Heart left ventricle (tissue), 16 donors: Measurements from ENCODE around the gene RGS7. TPM values are rescaled to one million over a fixed set of nuclear protein-coding genes. Genes with fewer than 3 reads are reported as not detected.
"Not testable (repeated sequence)": the region's sequence is repeated elsewhere in the genome, so short reads cannot be mapped to it uniquely, and the experiment has no call there.

Experiments used
- ATAC-seq, 4 donors: fragments of 200-7000 bp; cut with Tn5 transposase; one replicate each; pipeline ENCODE4 v1.9.1; 2020 to 2022; ENCODE audit warnings: moderate library complexity in 4 of 4, mild to moderate bottlenecking in 3 of 4, moderate number of reproducible peaks in 1 of 4
- DNase-seq, 5 donors: peaks; one replicate each; pipeline ENCODE4 v3.0.0-alpha.2; 2020
- H3K27ac ChIP-seq, 12 donors: fragments of 200-600 bp; sonication (generic) in 4 of 12; one replicate each; pipeline versions ENCODE4 v1.5.0 to v1.8.0; 2016 to 2022; ENCODE audit warnings: mild to moderate bottlenecking in 2 of 12
- H3K27me3 ChIP-seq, 9 donors: fragments of 200-600 bp; sonication (generic) in 2 of 9; one replicate each; pipeline versions ENCODE4 v1.5.1 to v1.8.0; 2016 to 2022; ENCODE audit warnings: mild to moderate bottlenecking in 3 of 9
- H3K36me3 ChIP-seq, 9 donors: fragments of 200-600 bp; sonication (generic) in 2 of 9; one replicate each; pipeline versions ENCODE4 v1.5.0 to v1.8.0; 2018 to 2022; ENCODE audit warnings: mild to moderate bottlenecking in 2 of 9
- H3K4me1 ChIP-seq, 12 donors: fragments of 200-600 bp; sonication (generic) in 4 of 12; one replicate each; pipeline versions ENCODE4 v1.5.0 to v1.8.0; 2016 to 2022; ENCODE audit warnings: mild to moderate bottlenecking in 3 of 12
- H3K4me3 ChIP-seq, 12 donors: fragments of 200-600 bp; sonication (generic) in 4 of 12; one replicate each; pipeline versions ENCODE4 v1.5.0 to v1.8.0; 2017 to 2022; ENCODE audit warnings: mild to moderate bottlenecking in 9 of 12, moderate library complexity in 4 of 12
- H3K9me3 ChIP-seq, 12 donors: fragments of 200-600 bp; sonication (generic) in 4 of 12; one replicate each; pipeline versions ENCODE4 v1.5.0 to v1.8.0; 2016 to 2022; ENCODE audit warnings: mild to moderate bottlenecking in 1 of 12
- CTCF ChIP-seq, 12 donors: fragments of 200-600 bp; sonication (generic) in 4 of 12; IDR thresholded peaks; one replicate each; pipeline versions ENCODE4 v1.5.0 to v1.8.0; 2018 to 2022; ENCODE audit warnings: antibody characterized with exemption in 12 of 12, mild to moderate bottlenecking in 5 of 12
- POLR2A ChIP-seq, 2 donors: fragments of 450-650 bp; IDR thresholded peaks; one replicate each; pipeline ENCODE4 v1.6.1; 2017; ENCODE audit warnings: antibody characterized with exemption in 2 of 2, mild to moderate bottlenecking in 2 of 2, moderate library complexity in 2 of 2
- WGBS, 4 donors: extraction: QIAGEN DNeasy Blood & Tissue Kit in 2 of 4; methylation state at CpG; one replicate each; pipeline versions ENCODE4 v1.1.5 to v1.1.7; 2013 to 2018; 5-methylcytosine and 5-hydroxymethylcytosine counted together
- intact Hi-C, 10 donors: fragments of 100-400 bp; cut with DNase I; formaldehyde crosslinking; loops; one replicate each; pipeline versions ENCODE4 v1.11.1 to v1.14.2; 2022
- polyA plus RNA-seq, 2 donors: library from polyadenylated mRNA; stranded (reverse); fragments of 200-250 nt; gene quantifications; one replicate each; pipeline ENCODE4 v1.2.3, GENCODE V29; 2013
- total RNA-seq, 9 donors: library from RNA; depleted of rRNA in 2 of 9; stranded (reverse); fragments of >200 nt in 2 of 9; fragmentation: NEBNext Ultra II Directional in 3 of 9; extraction: Animal tissue kit (Norgen Biotek cat#: 25700) in 3 of 9; gene quantifications; one replicate each; pipeline versions ENCODE4 v1.1.0 to v1.2.4, GENCODE V29; 2016 to 2023
- donor health status: ischemic (EF 13 %, LVEDD 7.1; RV severe dilation, severe dysfunction).
- donor health status: healthy with polysubstance abuse.
- donor health status: DM: no; HTN: yes; CAD: no.
- donor health status: DM: no; HTN: no; CAD: no.
- donor health status: ischemic (EF 25% LVEDD 6.9; RV normal size, moderate dysfunction).
- donor health status: ischemic (EF 25% LVEDD 5.7; RV mildly dilated, moderate dysfunction).
- donor health status: healthy.
- donor health status: DM: yes; HTN: yes; CAD: no.
- donor health status: ischemic (EF 35%, LVEDD 5.7; RV mildly dilated, moderate dysfunction).
- donor health status: nonischemic (EF 11% LVEDD 7.7; RV severe dilation, severe dysfunction).
- donor health status: DM: yes; HTN: yes; CAD: no.
- donor health status: PGD.
- donor health status: ischemic (EF 29% LVEDD 5.4; RV normal size, mild dysfunction).
- donor health status: nonischemic (EF 23%, LVEDD 6.1; RV moderate dilation, normal function).

Gene RGS7
- total and polyA plus RNA-seq, 11 donors = not detected

- TF ChIP-seq POLR2A (IDR thresholded peaks at IDR 0.05) = no peak
- ATAC-seq (no peak), DNase-seq (no peak)
- intact Hi-C loops = no loop called here
- Histone ChIP-seq H3K4me3 (no peak overlapping the region), H3K9me3 (no peaks in the 10 kb centered on the region), H3K36me3 (no peaks in the 10 kb centered on the region), H3K27me3 (no peaks in the 10 kb centered on the region), H3K27ac (no peak overlapping the region), H3K4me1 (no peaks in the 10 kb centered on the region)
- 50 to 63% (median 58%) methylated on average over 2 of the region's 2 CpGs for WGBS, 4 donors
Observed at GRCh38 chr1:240743705-240744104, 613.3 kb downstream of the RGS7 start.

- Histone ChIP-seq H3K27me3 (no peaks in the 10 kb centered on the region), H3K4me3 (no peak overlapping the region), H3K36me3 (no peaks in the 10 kb centered on the region), H3K4me1 (no peaks in the 10 kb centered on the region), H3K9me3 (no peaks in the 10 kb centered on the region), H3K27ac (no peak overlapping the region)
- ATAC-seq (no peak), DNase-seq (no peak)
- 58 to 68% (median 65%) methylated on average over 1 of the region's 1 CpG for whole genome bisulfite sequencing, 4 donors
- TF ChIP-seq CTCF (IDR thresholded peaks at IDR 0.05) (no peak), POLR2A (IDR thresholded peaks at IDR 0.05) (no peak)
- intact Hi-C loops = loop anchor here in 1 of 10 donors (10.0 kb wide), 1 partner anchor 205 kb away; no protein-coding TSS in a partner anchor
Observed at GRCh38 chr1:240739754-240740153, 617.3 kb downstream of the RGS7 start.

GRCh38 chr1:240739139-240739538, 617.9 kb downstream of the RGS7 start:
- H3K27me3 ChIP-seq = no peaks in the 10 kb centered on the region
- intact Hi-C loops = loop anchor here in 1 of 10 donors (10.0 kb wide), 1 partner anchor 206 kb away; no protein-coding TSS in a partner anchor
- no peak overlapping the region for H3K27ac ChIP-seq
- no peaks in the 10 kb centered on the region for H3K36me3 ChIP-seq
- TF ChIP-seq POLR2A (IDR thresholded peaks at IDR 0.05) = no peak
- no peak for TF ChIP-seq CTCF (IDR thresholded peaks at IDR 0.05)
- no peaks in the 10 kb centered on the region for H3K9me3 ChIP-seq
- DNase-seq = no peak
- H3K4me1 ChIP-seq = no peaks in the 10 kb centered on the region
- ATAC-seq = no peak
- no peak overlapping the region for H3K4me3 ChIP-seq

- ATAC-seq = no peak
- DNase-seq = no peak
- WGBS, 4 donors = 81 to 87% (median 86%) methylated on average over 6 of the region's 6 CpGs
- TF ChIP-seq CTCF (IDR thresholded peaks at IDR 0.05) = no peak
- TF ChIP-seq POLR2A (IDR thresholded peaks at IDR 0.05) = no peak
- H3K27ac ChIP-seq = no peak overlapping the region
- no peaks in the 10 kb centered on the region for H3K36me3 ChIP-seq
- peaks cover 0 to 2% (median 0%) of the 10 kb centered on the region in 9 donors for H3K27me3 ChIP-seq
- no peaks in the 10 kb centered on the region for H3K4me1 ChIP-seq
- no peaks in the 10 kb centered on the region for H3K9me3 ChIP-seq
- no peak overlapping the region for H3K4me3 ChIP-seq
- intact Hi-C loops = loop anchor here in 1 of 10 donors (10.0 kb wide), 1 partner anchor 207 kb away; no protein-coding TSS in a partner anchor
Observed at GRCh38 chr1:240737766-240738265, 619.2 kb downstream of the RGS7 start.

GRCh38 chr1:240737298-240737697, 619.7 kb downstream of the RGS7 start:
- ATAC-seq = no peak
- Histone ChIP-seq H3K27ac (no peak overlapping the region), H3K4me1 (no peaks in the 10 kb centered on the region), H3K27me3 (peaks cover 0 to 6% (median 0%) of the 10 kb centered on the region in 9 donors), H3K9me3 (no peaks in the 10 kb centered on the region), H3K36me3 (no peaks in the 10 kb centered on the region), H3K4me3 (no peak overlapping the region)
- intact Hi-C loops = loop anchor here in 1 of 10 donors (10.0 kb wide), 1 partner anchor 208 kb away; no protein-coding TSS in a partner anchor
- no peak for DNase-seq
- TF ChIP-seq CTCF (IDR thresholded peaks at IDR 0.05) = no peak
- TF ChIP-seq POLR2A (IDR thresholded peaks at IDR 0.05) = no peak
- 81 to 94% (median 84%) methylated on average over 4 of the region's 4 CpGs for WGBS, 4 donors

- intact Hi-C loops = loop anchor here in 2 of 10 donors (5.0 to 10.0 kb wide), 2 partner anchors 210 to 213 kb away; no protein-coding TSS in a partner anchor
Observed at GRCh38 chr1:240734705-240735104, 622.3 kb downstream of the RGS7 start.

More at GRCh38 chr1:240734705-240735104, 622.3 kb downstream of the RGS7 start:
- not testable (repeated sequence) for ATAC-seq, H3K9me3 ChIP-seq, H3K4me1 ChIP-seq, H3K4me3 ChIP-seq, H3K36me3 ChIP-seq, H3K27me3 ChIP-seq, DNase-seq, H3K27ac ChIP-seq
- WGBS, 4 donors = 68 to 81% (median 73%) methylated on average over 3 of the region's 3 CpGs
